Panc1 (cell line): ENCODE data around the gene RASGEF1B. TPM values are rescaled to one million over a fixed set of nuclear protein-coding genes. Genes with fewer than 3 reads are reported as not detected.

Experiments
- ATAC-seq: fragments of 200-7000 bp; cut with Tn5 transposase; 2 replicates; pipeline ENCODE4 v1.9.1; 2020; ENCODE audit warnings: mild to moderate bottlenecking, moderate library complexity
- BruUV-seq: library from RNA; stranded (reverse); fragments of 400-500 nt; replicated peaks from 2 replicates; lab custom pipeline; 2021; lab: Mats Ljungman, UMichigan
- CTCF ChIA-PET: fragments of 300-600 bp; sonication (Branson Sonifier 250); formaldehyde crosslinking; loops from one replicate; lab custom pipeline; 2022; ENCODE audit warnings: antibody characterized with exemption; lab: Charles Lee
- POLR2A ChIA-PET: fragments of 300-600 bp; sonication (Branson Sonifier 250); formaldehyde crosslinking; loops from one replicate; lab custom pipeline; 2022; ENCODE audit warnings: antibody characterized with exemption; lab: Charles Lee
- DNase-seq: peaks from one replicate; pipeline ENCODE4 v3.0.0-alpha.2; 2010; ENCODE audit warnings: low read depth, low spot score
- H3K27ac ChIP-seq: 2 replicates; pipeline ENCODE4 v1.5.1; 2011; ENCODE audit warnings: mild to moderate bottlenecking, low read length, inconsistent platforms
- H3K27me3 ChIP-seq: fragments of 200-500 bp; sonication (Bioruptor generic); 2 replicates; pipeline ENCODE4 v1.6.0; 2014; ENCODE audit warnings: low read length, inconsistent platforms; ENCODE audit not compliant: control insufficient read depth, insufficient read depth
- H3K36me3 ChIP-seq: fragments of 200-500 bp; sonication (Bioruptor generic); 2 replicates; pipeline ENCODE4 v1.5.1; 2014; ENCODE audit warnings: inconsistent platforms, mild to moderate bottlenecking, low read length, moderate library complexity; ENCODE audit not compliant: control insufficient read depth, insufficient read depth
- H3K4me1 ChIP-seq: 2 replicates; pipeline ENCODE4 v1.5.1; 2011; ENCODE audit warnings: inconsistent platforms, mild to moderate bottlenecking, low read length, moderate library complexity; ENCODE audit not compliant: control insufficient read depth, insufficient read depth
- H3K4me3 ChIP-seq, 2 experiments: 2 replicates each; pipeline ENCODE4 v1.5.1; 2011 to 2012; ENCODE audit warnings: low read depth in 2 of 2, low read length in 2 of 2, mild to moderate bottlenecking in 2 of 2, inconsistent platforms in 1 of 2, moderate library complexity in 1 of 2
- H3K9me3 ChIP-seq: fragments of 200-500 bp; sonication (Bioruptor generic); 2 replicates; pipeline ENCODE4 v1.5.1; 2014; ENCODE audit warnings: low read depth, mild to moderate bottlenecking, inconsistent platforms, low read length, moderate library complexity; ENCODE audit not compliant: control insufficient read depth, insufficient read depth
- CTCF ChIP-seq: fragments of 450-650 bp; IDR thresholded peaks from 2 replicates; pipeline ENCODE4 v1.5.1; 2017; ENCODE audit warnings: mild to moderate bottlenecking
- POLR2AphosphoS5 ChIP-seq: IDR thresholded peaks from 2 replicates; pipeline ENCODE4 v1.6.1; 2012; ENCODE audit warnings: mild to moderate bottlenecking, low read depth, low read length, moderate library complexity
- REST ChIP-seq, 2 experiments: IDR thresholded peaks; 2 replicates each; pipeline ENCODE4 v1.6.1; 2011 to 2012; ENCODE audit warnings: low read depth in 2 of 2, control low read depth in 1 of 2, low read length in 1 of 2, mild to moderate bottlenecking in 1 of 2, moderate library complexity in 1 of 2; ENCODE audit not compliant: insufficient read depth in 1 of 2
- SIN3A ChIP-seq: IDR thresholded peaks from 2 replicates; pipeline ENCODE4 v1.6.1; 2012; ENCODE audit warnings: low read depth, mild to moderate bottlenecking, low read length, moderate library complexity, borderline replicate concordance; ENCODE audit not compliant: insufficient read depth
- TCF7L2 ChIP-seq: IDR thresholded peaks from 2 replicates; pipeline ENCODE4 v1.6.1; 2011; ENCODE audit warnings: mild to moderate bottlenecking, low read depth, low read length, inconsistent platforms
- in situ Hi-C: cut with HindIII; loops from 2 replicates; pipeline ENCODE4 v1.10.0; 2016; ENCODE audit warnings: low sequenced_read_pairs, low pct_unique_long_range_greater_than_20kb
- intact Hi-C: fragments of 100-400 bp; cut with micrococcal nuclease; formaldehyde crosslinking; loops from one replicate; pipeline ENCODE4 v1.10.0; 2022; ENCODE audit not compliant: unreplicated experiment
- total RNA-seq: library from RNA; stranded (reverse); gene quantifications from one replicate; pipeline ENCODE4 v1.2.1, GENCODE V29; 2021; ENCODE audit not compliant: unreplicated experiment

RASGEF1B gene
- total RNA-seq, 1 experiment from 2014 or later: not detected

- ATAC-seq (no peak), DNase-seq (no peak)
- Histone ChIP-seq H3K4me1 (no peaks in the 10 kb centered on the region), H3K27me3 (no peaks in the 10 kb centered on the region), H3K4me3 (no peak overlapping the region), H3K36me3 (no peaks in the 10 kb centered on the region), H3K27ac (no peak overlapping the region), H3K9me3 (no peaks in the 10 kb centered on the region)
- intact Hi-C loops: no loop called here
- ChIA-PET CTCF (no interaction called here), POLR2A (no interaction called here)
- no TSS peak for BruUV-seq
- TF ChIP-seq SIN3A (no peak), TCF7L2 (no peak), POLR2AphosphoS5 (no peak), CTCF (no peak), REST (IDR thresholded peaks at IDR 0.05; ENCODE audit: insufficient read depth in 1 of 2, low read depth in 2 of 2, low read length in 1 of 2) (no peak)
- in situ Hi-C loops: no loop called here
Observed at GRCh38 chr4:81422595-81422994, 49.1 kb downstream of the RASGEF1B start.

GRCh38 chr4:81421346-81422218 is 50.1 kb downstream of the RASGEF1B start:
- no peak for ATAC-seq
- no peaks in the 10 kb centered on the region for H3K9me3 ChIP-seq
- no peak for DNase-seq
- ChIA-PET POLR2A (no interaction called here), CTCF (no interaction called here)
- H3K4me3 ChIP-seq: no peak overlapping the region
- H3K27ac ChIP-seq: no peak overlapping the region
- no peaks in the 10 kb centered on the region for H3K36me3 ChIP-seq
- no TSS peak for BruUV-seq
- no peaks in the 10 kb centered on the region for H3K4me1 ChIP-seq
- TF ChIP-seq TCF7L2 (no peak), CTCF (no peak), REST (IDR thresholded peaks at IDR 0.05; ENCODE audit: insufficient read depth in 1 of 2, low read depth in 2 of 2, low read length in 1 of 2) (no peak), SIN3A (no peak), POLR2AphosphoS5 (no peak)
- intact Hi-C loops: no loop called here
- no peaks in the 10 kb centered on the region for H3K27me3 ChIP-seq
- in situ Hi-C loops: no loop called here
